ENCODE results near the gene PTPN21.

DNA sequence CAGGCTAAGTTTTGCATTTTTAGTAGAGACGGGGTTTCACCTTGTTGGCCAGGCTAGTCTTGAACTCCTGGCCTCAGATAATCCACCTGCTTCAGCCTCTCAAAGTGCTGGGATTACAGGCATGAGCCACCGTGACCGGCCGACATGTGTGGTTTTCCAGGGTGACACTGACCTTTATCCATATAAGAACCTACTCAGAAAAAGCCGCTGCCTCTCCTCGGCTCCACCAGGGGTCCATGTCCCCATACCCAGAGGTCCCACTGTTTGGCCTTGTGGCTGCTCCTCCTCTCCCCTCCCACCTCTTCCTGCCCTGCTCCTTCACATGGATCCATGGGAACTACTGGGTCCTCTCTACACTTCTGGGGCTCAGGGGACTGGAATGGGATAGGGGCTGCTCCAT is 64.6 kb downstream of the PTPN21 start:
- no peak for TF ChIP-seq POLR2AphosphoS5 (IDR thresholded peaks at IDR 0.05)
- TF ChIP-seq, protein P1, sequence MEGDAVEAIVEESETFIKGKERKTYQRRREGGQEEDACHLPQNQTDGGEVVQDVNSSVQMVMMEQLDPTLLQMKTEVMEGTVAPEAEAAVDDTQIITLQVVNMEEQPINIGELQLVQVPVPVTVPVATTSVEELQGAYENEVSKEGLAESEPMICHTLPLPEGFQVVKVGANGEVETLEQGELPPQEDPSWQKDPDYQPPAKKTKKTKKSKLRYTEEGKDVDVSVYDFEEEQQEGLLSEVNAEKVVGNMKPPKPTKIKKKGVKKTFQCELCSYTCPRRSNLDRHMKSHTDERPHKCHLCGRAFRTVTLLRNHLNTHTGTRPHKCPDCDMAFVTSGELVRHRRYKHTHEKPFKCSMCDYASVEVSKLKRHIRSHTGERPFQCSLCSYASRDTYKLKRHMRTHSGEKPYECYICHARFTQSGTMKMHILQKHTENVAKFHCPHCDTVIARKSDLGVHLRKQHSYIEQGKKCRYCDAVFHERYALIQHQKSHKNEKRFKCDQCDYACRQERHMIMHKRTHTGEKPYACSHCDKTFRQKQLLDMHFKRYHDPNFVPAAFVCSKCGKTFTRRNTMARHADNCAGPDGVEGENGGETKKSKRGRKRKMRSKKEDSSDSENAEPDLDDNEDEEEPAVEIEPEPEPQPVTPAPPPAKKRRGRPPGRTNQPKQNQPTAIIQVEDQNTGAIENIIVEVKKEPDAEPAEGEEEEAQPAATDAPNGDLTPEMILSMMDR (IDR thresholded peaks at IDR 0.05 in 8 of 11, conservative IDR thresholded peaks at IDR 0.05 in 3 of 11) = no peak
